ENCODE data around the gene UBXN1.
A peak's percentile ranks its signal among the peaks of the same experiment; 100 is the strongest.
"Not testable (repeated sequence)": the region's sequence is repeated elsewhere in the genome, so short reads cannot be mapped to it uniquely, and the experiment has no call there.

The UBXN1 gene

GRCh38 chr11:62678433-62678769, 472 bp downstream of the UBXN1 start:
- Histone ChIP-seq H3K36me3 (ENCODE audit: control insufficient read depth, insufficient read depth, low read length) (peaks cover 13% of the 10 kb centered on the region), H3K27me3 (ENCODE audit: control insufficient read depth, insufficient read depth, low read length) (no peaks in the 10 kb centered on the region), H3K27ac (ENCODE audit: low read depth, low read length) (peak overlapping the region; percentile 87), H3K9ac (ENCODE audit: low read length) (peak overlapping the region; percentile 84), H3K4me1 (ENCODE audit: control insufficient read depth, insufficient read depth, low read length) (peaks cover 10% of the 10 kb centered on the region), H3K4me3 (ENCODE audit: low read length) (peak overlapping the region; percentile 98)

DNA sequence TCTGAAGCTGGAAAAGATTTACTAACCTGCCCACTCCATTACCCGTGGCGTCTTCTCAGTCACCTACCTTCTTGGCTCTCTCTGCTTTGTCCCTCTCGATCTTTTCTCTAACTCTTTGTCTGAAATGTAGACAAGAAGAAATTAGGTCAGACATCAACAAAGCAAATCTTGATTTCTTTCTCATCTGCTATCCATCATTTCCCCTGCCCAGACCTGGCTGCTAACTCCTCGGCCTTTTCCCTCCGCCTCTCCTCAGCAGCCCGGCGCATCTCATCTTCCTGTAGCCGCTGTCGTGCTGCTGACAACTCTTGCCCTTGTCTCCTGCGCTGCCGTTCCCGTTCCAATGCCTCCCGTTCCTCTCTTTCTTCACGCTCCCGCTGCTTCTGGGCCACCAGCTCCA, 1.2 kb downstream of the UBXN1 start:
- Histone ChIP-seq H3K27ac (ENCODE audit: low read depth, low read length) (no peak overlapping the region), H3K4me3 (ENCODE audit: low read length) (peak overlapping the region; percentile 98), H3K4me1 (ENCODE audit: control insufficient read depth, insufficient read depth, low read length) (peaks cover 10% of the 10 kb centered on the region), H3K27me3 (ENCODE audit: control insufficient read depth, insufficient read depth, low read length) (no peaks in the 10 kb centered on the region), H3K9ac (ENCODE audit: low read length) (no peak overlapping the region), H3K36me3 (ENCODE audit: control insufficient read depth, insufficient read depth, low read length) (peaks cover 13% of the 10 kb centered on the region)

GRCh38 chr11:62677156-62677555, 1.7 kb downstream of the UBXN1 start:
- H3K36me3 ChIP-seq (ENCODE audit: control insufficient read depth, insufficient read depth, low read length), result peaks cover 13% of the 10 kb centered on the region
- H3K9ac ChIP-seq (ENCODE audit: low read length), result no peak overlapping the region
- H3K4me3 ChIP-seq (ENCODE audit: low read length), result no peak overlapping the region
- H3K4me1 ChIP-seq (ENCODE audit: control insufficient read depth, insufficient read depth, low read length), result peaks cover 10% of the 10 kb centered on the region
- no peak overlapping the region for H3K27ac ChIP-seq (ENCODE audit: low read depth, low read length)
- no peaks in the 10 kb centered on the region for H3K27me3 ChIP-seq (ENCODE audit: control insufficient read depth, insufficient read depth, low read length)

GRCh38 chr11:62676698-62677097, 2.2 kb downstream of the UBXN1 start:
- Histone ChIP-seq H3K9ac (ENCODE audit: low read length) (no peak overlapping the region), H3K27me3 (ENCODE audit: control insufficient read depth, insufficient read depth, low read length) (no peaks in the 10 kb centered on the region), H3K4me3 (ENCODE audit: low read length) (no peak overlapping the region), H3K27ac (ENCODE audit: low read depth, low read length) (no peak overlapping the region), H3K4me1 (ENCODE audit: control insufficient read depth, insufficient read depth, low read length) (peaks cover 10% of the 10 kb centered on the region), H3K36me3 (ENCODE audit: control insufficient read depth, insufficient read depth, low read length) (peaks cover 13% of the 10 kb centered on the region)

GRCh38 chr11:62675415-62675814, 3.5 kb downstream of the UBXN1 start:
- not testable (repeated sequence) for H3K4me1 ChIP-seq (ENCODE audit: control insufficient read depth, insufficient read depth, low read length); H3K4me3 ChIP-seq (ENCODE audit: low read length)
- peaks cover 13% of the 10 kb centered on the region for H3K36me3 ChIP-seq (ENCODE audit: control insufficient read depth, insufficient read depth, low read length)

DNA sequence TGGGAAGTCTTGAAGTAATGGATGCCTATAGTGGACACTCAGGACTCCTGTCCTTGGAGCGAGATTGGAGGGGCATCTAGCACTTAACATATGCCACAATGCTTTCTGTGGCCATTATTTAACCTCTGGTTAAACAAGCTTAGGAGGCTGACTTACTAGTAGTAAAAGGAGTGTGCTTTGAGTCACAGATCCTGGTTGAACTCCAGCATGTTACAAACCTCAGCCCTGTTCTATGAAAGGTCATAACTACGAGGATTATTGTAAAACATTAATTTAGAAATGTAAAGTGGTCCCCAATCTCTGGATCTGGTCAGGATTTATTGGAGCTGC, 5.7 kb downstream of the UBXN1 start:
- Histone ChIP-seq H3K27me3 (ENCODE audit: control insufficient read depth, insufficient read depth, low read length) (no peaks in the 10 kb centered on the region), H3K27ac (ENCODE audit: low read depth, low read length) (no peak overlapping the region), H3K9ac (ENCODE audit: low read length) (no peak overlapping the region), H3K36me3 (ENCODE audit: control insufficient read depth, insufficient read depth, low read length) (peaks cover 13% of the 10 kb centered on the region), H3K4me1 (ENCODE audit: control insufficient read depth, insufficient read depth, low read length) (peaks cover 8% of the 10 kb centered on the region), H3K4me3 (ENCODE audit: low read length) (no peak overlapping the region)

More at GRCh38 chr11:62675415-62675814, 3.5 kb downstream of the UBXN1 start:
- H3K27me3 ChIP-seq (ENCODE audit: control insufficient read depth, insufficient read depth, low read length); H3K27ac ChIP-seq (ENCODE audit: low read depth, low read length); H3K9ac ChIP-seq (ENCODE audit: low read length): not testable (repeated sequence)

DNA sequence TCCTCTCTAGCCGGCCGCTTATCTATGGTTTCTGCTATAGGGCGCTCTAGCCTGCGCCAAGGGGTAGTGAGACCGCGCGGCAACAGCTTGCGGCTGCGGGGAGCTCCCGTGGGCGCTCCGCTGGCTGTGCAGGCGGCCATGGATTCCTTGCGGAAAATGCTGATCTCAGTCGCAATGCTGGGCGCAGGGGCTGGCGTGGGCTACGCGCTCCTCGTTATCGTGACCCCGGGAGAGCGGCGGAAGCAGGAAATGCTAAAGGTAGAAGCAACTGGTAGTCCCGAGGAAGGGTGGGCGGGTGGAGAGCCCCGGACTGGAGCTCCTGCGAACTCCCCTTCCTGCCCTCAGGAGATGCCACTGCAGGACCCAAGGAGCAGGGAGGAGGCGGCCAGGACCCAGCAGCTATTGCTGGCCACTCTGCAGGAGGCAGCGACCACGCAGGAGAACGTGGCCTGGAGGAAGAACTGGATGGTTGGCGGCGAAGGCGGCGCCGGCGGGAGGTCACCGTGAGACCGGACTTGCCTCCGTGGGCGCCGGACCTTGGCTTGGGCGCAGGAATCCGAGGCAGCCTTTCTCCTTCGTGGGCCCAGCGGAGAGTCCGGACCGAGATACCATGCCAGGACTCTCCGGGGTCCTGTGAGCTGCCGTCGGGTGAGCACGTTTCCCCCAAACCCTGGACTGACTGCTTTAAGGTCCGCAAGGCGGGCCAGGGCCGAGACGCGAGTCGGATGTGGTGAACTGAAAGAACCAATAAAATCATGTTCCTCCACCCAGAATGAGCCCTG, 7.1 kb downstream of the UBXN1 start, which contains the start of the genes LBHD1 and UQCC3:
Gene LBHD1 (minus strand): TSS at position 660 of the 782 bp plus-strand sequence. CDS start 2,236 bp downstream, outside the sequence.
Gene UQCC3 (plus strand): TSS at position 66 of the 782 bp plus-strand sequence. CDS start 73 bp downstream, at position 139.
- peaks cover 13% of the 10 kb centered on the region for H3K36me3 ChIP-seq (ENCODE audit: control insufficient read depth, insufficient read depth, low read length)
- peak within 1 kb of the TSS; percentile 90 for H3K4me3 ChIP-seq (ENCODE audit: low read length)
- H3K9ac ChIP-seq (ENCODE audit: low read length), result peak within 1 kb of the TSS; percentile 95
- H3K4me1 ChIP-seq (ENCODE audit: control insufficient read depth, insufficient read depth, low read length), result peaks cover 11% of the 10 kb centered on the region
- no peaks in the 10 kb centered on the region for H3K27me3 ChIP-seq (ENCODE audit: control insufficient read depth, insufficient read depth, low read length)
- peak within 1 kb of the TSS; percentile 91 for H3K27ac ChIP-seq (ENCODE audit: low read depth, low read length)

- Histone ChIP-seq H3K36me3 (ENCODE audit: control insufficient read depth, insufficient read depth, low read length) (peaks cover 15% of the 10 kb centered on the region), H3K27me3 (ENCODE audit: control insufficient read depth, insufficient read depth, low read length) (no peaks in the 10 kb centered on the region), H3K27ac (ENCODE audit: low read depth, low read length) (peak overlapping the region; percentile 91), H3K4me1 (ENCODE audit: control insufficient read depth, insufficient read depth, low read length) (peaks cover 17% of the 10 kb centered on the region), H3K4me3 (ENCODE audit: low read length) (peak overlapping the region; percentile 90), H3K9ac (ENCODE audit: low read length) (peak overlapping the region; percentile 95)
Measured at GRCh38 chr11:62671236-62671607, 7.7 kb downstream of the UBXN1 start.

DNA sequence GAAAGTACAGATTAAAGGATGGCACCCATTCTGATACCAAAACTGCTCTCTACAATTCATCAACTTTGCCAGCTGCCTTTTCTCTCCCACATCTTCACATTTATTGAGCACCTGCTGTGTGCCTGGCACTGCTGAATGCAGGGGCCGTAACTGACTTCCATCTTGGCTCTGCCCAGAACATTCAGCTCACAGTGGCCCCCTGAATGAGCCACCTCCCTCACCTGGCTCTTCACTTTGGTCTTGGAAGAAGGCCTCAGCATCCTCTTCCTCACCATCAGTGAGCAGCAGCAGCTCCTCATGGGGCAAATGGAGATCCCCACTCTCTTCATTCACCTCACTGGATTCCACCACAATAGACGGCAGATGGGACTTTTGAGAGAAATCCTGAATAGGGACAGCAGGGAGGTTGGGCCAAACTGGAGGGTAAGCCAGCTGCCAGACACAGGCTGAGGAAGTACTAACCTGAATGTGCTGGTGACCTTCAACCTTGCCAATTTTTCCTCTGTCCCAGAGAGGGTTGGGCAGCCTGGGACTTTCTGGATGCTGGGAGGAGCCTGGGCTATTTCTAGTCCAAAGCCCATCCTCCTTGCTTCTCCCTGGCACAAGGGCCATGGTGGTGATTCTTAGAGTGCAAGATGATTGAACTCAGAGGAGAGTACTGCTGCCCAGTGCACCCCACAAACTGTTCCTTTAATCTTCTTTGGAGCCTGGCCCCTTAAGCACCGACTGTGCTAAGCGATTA, 9.3 kb downstream of the UBXN1 start:
- H3K36me3 ChIP-seq (ENCODE audit: control insufficient read depth, insufficient read depth, low read length), result peaks cover 13% of the 10 kb centered on the region
- no peaks in the 10 kb centered on the region for H3K27me3 ChIP-seq (ENCODE audit: control insufficient read depth, insufficient read depth, low read length)
- no peak overlapping the region for H3K27ac ChIP-seq (ENCODE audit: low read depth, low read length)
- peaks cover 19% of the 10 kb centered on the region for H3K4me1 ChIP-seq (ENCODE audit: control insufficient read depth, insufficient read depth, low read length)
- H3K9ac ChIP-seq (ENCODE audit: low read length), result no peak overlapping the region
- no peak overlapping the region for H3K4me3 ChIP-seq (ENCODE audit: low read length)

- Histone ChIP-seq H3K27ac (ENCODE audit: low read depth, low read length) (no peak overlapping the region), H3K9ac (ENCODE audit: low read length) (no peak overlapping the region), H3K4me1 (ENCODE audit: control insufficient read depth, insufficient read depth, low read length) (peaks cover 17% of the 10 kb centered on the region), H3K4me3 (ENCODE audit: low read length) (peak overlapping the region; percentile 94), H3K36me3 (ENCODE audit: control insufficient read depth, insufficient read depth, low read length) (peaks cover 11% of the 10 kb centered on the region), H3K27me3 (ENCODE audit: control insufficient read depth, insufficient read depth, low read length) (no peaks in the 10 kb centered on the region)
Measured at GRCh38 chr11:62667460-62667859, 11.4 kb downstream of the UBXN1 start.

DNA sequence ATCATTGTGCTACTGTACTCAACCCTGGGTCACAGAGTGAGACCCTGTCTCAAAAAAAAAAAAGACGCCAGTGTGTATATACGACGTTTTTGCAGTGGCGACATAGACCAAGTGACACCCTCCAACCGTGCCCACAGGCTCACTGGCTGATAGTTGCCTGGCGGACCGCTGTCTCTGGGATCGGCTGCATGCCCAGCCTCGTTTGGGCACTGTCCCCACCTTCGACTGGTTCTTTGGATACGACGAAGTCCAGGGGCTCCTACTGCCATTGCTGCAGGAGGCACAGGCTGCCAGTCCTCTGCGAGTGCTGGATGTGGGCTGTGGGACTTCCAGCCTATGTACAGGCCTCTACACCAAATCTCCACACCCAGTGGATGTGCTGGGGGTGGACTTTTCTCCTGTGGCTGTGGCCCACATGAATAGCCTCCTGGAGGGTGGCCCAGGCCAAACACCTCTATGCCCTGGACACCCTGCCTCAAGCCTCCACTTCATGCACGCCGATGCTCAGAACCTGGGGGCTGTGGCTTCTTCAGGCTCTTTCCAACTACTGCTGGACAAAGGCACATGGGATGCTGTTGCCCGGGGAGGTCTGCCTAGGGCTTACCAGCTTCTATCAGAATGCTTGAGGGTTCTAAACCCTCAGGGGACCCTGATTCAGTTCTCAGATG, 12.5 kb downstream of the UBXN1 start:
- Histone ChIP-seq H3K36me3 (ENCODE audit: control insufficient read depth, insufficient read depth, low read length) (peaks cover 11% of the 10 kb centered on the region), H3K4me1 (ENCODE audit: control insufficient read depth, insufficient read depth, low read length) (peaks cover 17% of the 10 kb centered on the region), H3K27me3 (ENCODE audit: control insufficient read depth, insufficient read depth, low read length) (no peaks in the 10 kb centered on the region), H3K4me3 (ENCODE audit: low read length) (peak overlapping the region; percentile 94), H3K9ac (ENCODE audit: low read length) (peak overlapping the region; percentile 24), H3K27ac (ENCODE audit: low read depth, low read length) (peak overlapping the region; percentile 89)

- Histone ChIP-seq H3K27me3 (ENCODE audit: control insufficient read depth, insufficient read depth, low read length) (no peaks in the 10 kb centered on the region), H3K9ac (ENCODE audit: low read length) (peak overlapping the region; percentile 76), H3K4me3 (ENCODE audit: low read length) (peak overlapping the region; percentile 94), H3K36me3 (ENCODE audit: control insufficient read depth, insufficient read depth, low read length) (peaks cover 11% of the 10 kb centered on the region), H3K4me1 (ENCODE audit: control insufficient read depth, insufficient read depth, low read length) (peaks cover 17% of the 10 kb centered on the region), H3K27ac (ENCODE audit: low read depth, low read length) (peak overlapping the region; percentile 89)
Measured at GRCh38 chr11:62665599-62666258, 13.1 kb downstream of the UBXN1 start.

Data from rectal smooth muscle tissue (tissue), 1 donor.